KMS-11 (cell line): ENCODE data around the gene LCN10.
"Not testable (repeated sequence)": the region's sequence is repeated elsewhere in the genome, so short reads cannot be mapped to it uniquely, and the experiment has no call there.

Source experiments
- H2AFZ ChIP-seq: fragments of 200-600 bp; sonication (generic); 2 replicates; pipeline ENCODE4 v1.6.1; 2016; ENCODE audit warnings: antibody characterized with exemption, mixed run types, low read depth
- H3K27ac ChIP-seq: fragments of 200-600 bp; sonication (generic); 2 replicates; pipeline ENCODE4 v1.6.1; 2016; ENCODE audit warnings: mild to moderate bottlenecking, mixed run types
- H3K27me3 ChIP-seq: fragments of 200-600 bp; sonication (generic); 2 replicates; pipeline ENCODE4 v1.6.1; 2017; ENCODE audit warnings: mild to moderate bottlenecking, low read depth, mixed run types, moderate library complexity; ENCODE audit not compliant: insufficient read depth
- H3K36me3 ChIP-seq: fragments of 200-600 bp; sonication (generic); 2 replicates; pipeline ENCODE4 v1.6.1; 2017; ENCODE audit warnings: mild to moderate bottlenecking, mixed run types; ENCODE audit not compliant: insufficient read depth
- H3K4me1 ChIP-seq: fragments of 200-600 bp; sonication (generic); 2 replicates; pipeline ENCODE4 v1.6.1; 2016; ENCODE audit warnings: mild to moderate bottlenecking, low read depth, mixed run types; ENCODE audit not compliant: poor library complexity, severe bottlenecking
- H3K4me2 ChIP-seq: fragments of 200-600 bp; sonication (generic); 2 replicates; pipeline ENCODE4 v1.7.0; 2016; ENCODE audit warnings: mild to moderate bottlenecking, mixed run types
- H3K4me3 ChIP-seq: fragments of 200-600 bp; sonication (generic); IDR thresholded peaks from 2 replicates; pipeline ENCODE4 v1.6.1; 2017; ENCODE audit warnings: low read depth, low read length, mixed read lengths; ENCODE audit not compliant: insufficient read depth
- H3K79me2 ChIP-seq: fragments of 200-600 bp; sonication (generic); 2 replicates; pipeline ENCODE4 v1.6.1; 2016; ENCODE audit warnings: low read depth, mixed run types; ENCODE audit not compliant: insufficient read depth
- H3K9ac ChIP-seq: fragments of 200-600 bp; sonication (generic); 2 replicates; pipeline ENCODE4 v1.6.1; 2016; ENCODE audit warnings: mild to moderate bottlenecking, mixed run types
- H4K20me1 ChIP-seq: fragments of 200-600 bp; sonication (generic); 2 replicates; pipeline ENCODE4 v1.6.1; 2016; ENCODE audit warnings: mild to moderate bottlenecking, mixed run types; ENCODE audit not compliant: insufficient read depth
- TF ChIP-seq, protein P1 (sequence below): fragments of 200-600 bp; sonication (generic); conservative IDR thresholded peaks from 2 replicates; pipeline ENCODE4 v1.6.1; 2017; ENCODE audit warnings: low read depth, mild to moderate bottlenecking, antibody characterized with exemption, low read length, moderate library complexity, mixed read lengths

Gene LCN10

DNA sequence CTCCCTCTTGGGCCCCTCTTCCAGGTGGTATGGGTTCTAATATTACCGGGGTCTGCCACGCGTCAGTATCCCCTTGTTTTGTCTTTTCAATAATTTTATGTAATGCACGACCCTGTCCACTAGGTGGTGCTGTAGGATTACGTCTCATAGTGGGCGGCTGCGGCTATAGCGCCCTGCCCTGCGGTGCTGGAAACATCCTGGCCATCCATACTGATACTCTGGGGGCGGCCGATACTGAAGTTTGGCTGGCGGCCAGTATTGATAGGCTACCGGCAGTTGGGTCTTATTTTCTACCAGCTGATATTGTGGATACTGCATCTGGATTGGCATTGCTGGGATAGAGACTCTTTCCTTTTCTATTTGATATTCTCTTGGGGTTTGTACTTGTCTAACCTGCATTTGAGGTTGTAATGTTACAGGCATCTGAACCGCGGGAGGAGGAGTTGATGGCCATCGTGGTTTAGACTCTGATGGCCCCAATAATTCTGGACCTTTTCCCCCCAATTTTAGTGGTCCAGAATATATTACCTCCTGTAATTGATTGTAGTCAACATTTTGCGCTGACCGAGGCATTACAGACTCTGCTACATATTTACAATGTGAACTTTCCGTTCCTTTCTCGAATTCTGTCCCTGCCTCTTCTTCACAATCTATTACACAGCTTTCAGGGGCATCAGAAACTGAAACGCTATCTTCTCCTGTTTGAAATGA is 45.1 kb upstream of the LCN10 start:
- Histone ChIP-seq H2AFZ (no peak overlapping the region), H3K9ac (no peak overlapping the region), H3K79me2 (no peaks in the 10 kb centered on the region), H3K4me3 (no peak overlapping the region), H3K4me1 (peaks cover 59% of the 10 kb centered on the region), H3K36me3 (no peaks in the 10 kb centered on the region), H3K4me2 (peak overlapping the region; percentile 9; the same call in 1 of the 2 replicates), H3K27me3 (peaks cover 7% of the 10 kb centered on the region; the same call in 1 of the 2 replicates), H3K27ac (no peak overlapping the region), H4K20me1 (no peaks in the 10 kb centered on the region)
- TF ChIP-seq, protein P1, sequence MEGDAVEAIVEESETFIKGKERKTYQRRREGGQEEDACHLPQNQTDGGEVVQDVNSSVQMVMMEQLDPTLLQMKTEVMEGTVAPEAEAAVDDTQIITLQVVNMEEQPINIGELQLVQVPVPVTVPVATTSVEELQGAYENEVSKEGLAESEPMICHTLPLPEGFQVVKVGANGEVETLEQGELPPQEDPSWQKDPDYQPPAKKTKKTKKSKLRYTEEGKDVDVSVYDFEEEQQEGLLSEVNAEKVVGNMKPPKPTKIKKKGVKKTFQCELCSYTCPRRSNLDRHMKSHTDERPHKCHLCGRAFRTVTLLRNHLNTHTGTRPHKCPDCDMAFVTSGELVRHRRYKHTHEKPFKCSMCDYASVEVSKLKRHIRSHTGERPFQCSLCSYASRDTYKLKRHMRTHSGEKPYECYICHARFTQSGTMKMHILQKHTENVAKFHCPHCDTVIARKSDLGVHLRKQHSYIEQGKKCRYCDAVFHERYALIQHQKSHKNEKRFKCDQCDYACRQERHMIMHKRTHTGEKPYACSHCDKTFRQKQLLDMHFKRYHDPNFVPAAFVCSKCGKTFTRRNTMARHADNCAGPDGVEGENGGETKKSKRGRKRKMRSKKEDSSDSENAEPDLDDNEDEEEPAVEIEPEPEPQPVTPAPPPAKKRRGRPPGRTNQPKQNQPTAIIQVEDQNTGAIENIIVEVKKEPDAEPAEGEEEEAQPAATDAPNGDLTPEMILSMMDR: peak; percentile 95

DNA sequence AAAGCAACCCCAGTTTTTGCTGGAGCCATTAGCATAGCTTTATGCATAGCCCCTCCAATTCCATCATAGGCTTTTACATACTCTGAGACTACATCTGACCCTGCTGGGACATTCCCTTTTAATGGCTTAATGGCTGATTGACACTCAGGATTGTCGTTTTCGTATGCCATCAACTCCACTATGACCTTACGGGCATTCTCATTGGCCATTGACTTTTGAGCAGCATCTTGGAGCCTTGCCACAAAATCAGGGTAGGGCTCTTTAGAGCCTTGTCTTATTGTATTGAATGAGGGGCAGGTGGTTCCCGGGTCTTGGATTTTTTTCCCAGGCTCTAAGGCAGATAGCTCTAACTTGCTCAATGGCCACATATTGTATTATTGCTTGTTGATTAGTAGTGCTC is 44.2 kb upstream of the LCN10 start:
- H3K4me2 ChIP-seq, H4K20me1 ChIP-seq, H3K4me3 ChIP-seq, H3K36me3 ChIP-seq, H2AFZ ChIP-seq, H3K9ac ChIP-seq, H3K27ac ChIP-seq, H3K79me2 ChIP-seq: not testable (repeated sequence)
- H3K27me3 ChIP-seq: peaks cover 13% of the 10 kb centered on the region; the same call in 1 of the 2 replicates
- H3K4me1 ChIP-seq: peaks cover 53% of the 10 kb centered on the region

GRCh38 chr9:136786451-136786850 is 43.7 kb upstream of the LCN10 start:
- TF ChIP-seq, protein P1: no peak

DNA sequence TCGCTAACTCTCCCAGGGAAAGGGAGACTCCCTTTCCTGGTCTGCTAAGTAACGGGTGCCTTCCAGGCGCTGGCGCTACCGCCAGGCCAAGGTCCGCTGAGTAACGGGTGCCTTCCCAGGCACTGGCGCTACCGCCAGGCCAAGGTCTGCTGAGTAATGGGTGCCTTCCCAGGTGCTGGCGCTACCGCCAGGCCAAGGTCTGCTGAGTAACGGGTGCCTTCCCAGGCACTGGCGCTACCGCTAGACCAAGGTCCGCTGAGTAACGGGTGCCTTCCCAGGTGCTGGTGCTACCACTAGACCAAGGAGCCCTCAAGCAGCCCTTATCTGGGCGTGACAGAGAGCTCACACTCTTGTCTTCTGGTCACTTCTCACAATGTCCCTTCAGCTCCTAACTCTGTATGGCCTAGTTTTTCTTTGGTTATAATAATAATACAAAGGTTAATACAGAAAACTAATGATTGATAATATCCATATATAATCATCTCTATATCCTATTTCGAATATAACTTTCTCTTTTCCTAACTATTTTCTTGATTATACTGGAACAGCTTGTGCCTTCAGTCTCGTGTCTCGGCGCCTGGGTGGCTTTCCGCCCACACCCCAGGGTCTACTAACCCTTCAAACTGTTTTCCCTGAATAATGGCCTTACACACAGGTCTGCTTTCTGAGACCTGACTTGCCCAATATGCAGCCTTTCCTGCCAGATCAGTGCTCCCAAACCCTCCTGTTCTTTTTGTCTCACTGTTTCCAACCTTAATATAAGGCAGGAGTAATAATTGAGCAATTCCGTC is 43.0 kb upstream of the LCN10 start:
- Histone ChIP-seq H3K4me1 (peaks cover 50% of the 10 kb centered on the region), H3K4me2 (peak overlapping the region; percentile 4; the same call in 1 of the 2 replicates), H3K27me3 (peaks cover 25% of the 10 kb centered on the region; the same call in 1 of the 2 replicates)
- H3K36me3 ChIP-seq, H3K9ac ChIP-seq, H2AFZ ChIP-seq, H3K4me3 ChIP-seq, H3K27ac ChIP-seq, H4K20me1 ChIP-seq, H3K79me2 ChIP-seq: not testable (repeated sequence)

More at GRCh38 chr9:136786451-136786850, 43.7 kb upstream of the LCN10 start:
- peaks cover 18% of the 10 kb centered on the region; the same call in 1 of the 2 replicates for H3K27me3 ChIP-seq
- no peaks in the 10 kb centered on the region for H3K36me3 ChIP-seq
- peaks cover 50% of the 10 kb centered on the region for H3K4me1 ChIP-seq
- H3K4me2 ChIP-seq: no peak overlapping the region
- H3K27ac ChIP-seq: no peak overlapping the region
- no peak overlapping the region for H3K4me3 ChIP-seq
- H2AFZ ChIP-seq: no peak overlapping the region
- no peaks in the 10 kb centered on the region for H3K79me2 ChIP-seq
- H3K9ac ChIP-seq: no peak overlapping the region
- no peaks in the 10 kb centered on the region for H4K20me1 ChIP-seq

DNA sequence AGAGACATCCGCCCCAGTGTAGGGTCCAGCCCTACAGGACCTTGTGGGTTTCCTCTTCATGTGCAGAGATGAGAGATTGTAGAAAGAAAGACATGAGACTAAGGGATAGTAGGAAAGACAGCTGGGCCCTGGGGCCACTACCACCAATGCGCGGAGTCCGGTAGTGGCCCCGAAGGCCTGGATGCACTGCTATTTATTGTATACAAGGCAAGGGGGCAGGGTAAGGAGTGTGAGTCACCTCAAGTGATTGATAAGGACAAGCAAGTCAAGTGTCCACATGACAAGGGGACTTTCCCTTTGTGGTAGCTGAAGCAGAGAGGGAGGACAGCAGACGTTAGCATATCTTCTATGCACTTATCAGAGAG is 42.2 kb upstream of the LCN10 start:
- Histone ChIP-seq H4K20me1 (no peaks in the 10 kb centered on the region), H3K27me3 (peaks cover 32% of the 10 kb centered on the region; the same call in 1 of the 2 replicates), H3K4me3 (no peak overlapping the region), H2AFZ (no peak overlapping the region), H3K9ac (no peak overlapping the region), H3K27ac (no peak overlapping the region), H3K79me2 (no peaks in the 10 kb centered on the region), H3K4me2 (peak overlapping the region; percentile 4; the same call in 1 of the 2 replicates), H3K4me1 (peaks cover 43% of the 10 kb centered on the region), H3K36me3 (no peaks in the 10 kb centered on the region)
- TF ChIP-seq, protein P1: no peak
